Measurements from ENCODE around the gene IBTK.

- TF ChIP-seq, protein P1, sequence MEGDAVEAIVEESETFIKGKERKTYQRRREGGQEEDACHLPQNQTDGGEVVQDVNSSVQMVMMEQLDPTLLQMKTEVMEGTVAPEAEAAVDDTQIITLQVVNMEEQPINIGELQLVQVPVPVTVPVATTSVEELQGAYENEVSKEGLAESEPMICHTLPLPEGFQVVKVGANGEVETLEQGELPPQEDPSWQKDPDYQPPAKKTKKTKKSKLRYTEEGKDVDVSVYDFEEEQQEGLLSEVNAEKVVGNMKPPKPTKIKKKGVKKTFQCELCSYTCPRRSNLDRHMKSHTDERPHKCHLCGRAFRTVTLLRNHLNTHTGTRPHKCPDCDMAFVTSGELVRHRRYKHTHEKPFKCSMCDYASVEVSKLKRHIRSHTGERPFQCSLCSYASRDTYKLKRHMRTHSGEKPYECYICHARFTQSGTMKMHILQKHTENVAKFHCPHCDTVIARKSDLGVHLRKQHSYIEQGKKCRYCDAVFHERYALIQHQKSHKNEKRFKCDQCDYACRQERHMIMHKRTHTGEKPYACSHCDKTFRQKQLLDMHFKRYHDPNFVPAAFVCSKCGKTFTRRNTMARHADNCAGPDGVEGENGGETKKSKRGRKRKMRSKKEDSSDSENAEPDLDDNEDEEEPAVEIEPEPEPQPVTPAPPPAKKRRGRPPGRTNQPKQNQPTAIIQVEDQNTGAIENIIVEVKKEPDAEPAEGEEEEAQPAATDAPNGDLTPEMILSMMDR (IDR thresholded peaks at IDR 0.05) = no peak
- TF ChIP-seq POLR2A (IDR thresholded peaks at IDR 0.05) (no peak), EP300 (IDR thresholded peaks at IDR 0.05) (no peak), POLR2AphosphoS5 (IDR thresholded peaks at IDR 0.05) (no peak)
These were observed 25.8 kb upstream of the IBTK start for GRCh38 chr6:82273295-82273694.
